Uterus (tissue), 4 donors: ENCODE results near the gene LCK. TPM values are rescaled to one million over a fixed set of nuclear protein-coding genes. Genes with fewer than 3 reads are reported as not detected.

Experiments used
- DNase-seq, 2 donors: peaks; one replicate each; pipeline ENCODE4 v3.0.0-alpha.2; 2019 to 2020
- H3K27ac ChIP-seq, 2 donors: fragments of 200-600 bp; sonication (generic); 1 replicate in 1 of 2; 2 replicates in 1 of 2; pipeline ENCODE4 v1.5.1; 2016 to 2018
- H3K27me3 ChIP-seq, 2 donors: fragments of 200-600 bp; sonication (generic); one replicate each; pipeline ENCODE4 v1.5.1; 2018 to 2019; ENCODE audit warnings: control low read depth in 1 of 2
- H3K36me3 ChIP-seq, 2 donors: fragments of 200-600 bp; sonication (generic); one replicate each; pipeline ENCODE4 v1.5.1; 2019; ENCODE audit warnings: control low read depth in 1 of 2
- H3K4me1 ChIP-seq, 2 donors: fragments of 200-600 bp; sonication (generic); one replicate each; pipeline ENCODE4 v1.5.1; 2018 to 2019; ENCODE audit warnings: control low read depth in 1 of 2
- H3K4me3 ChIP-seq, 2 donors: fragments of 200-600 bp; sonication (generic); 1 replicate in 1 of 2; 2 replicates in 1 of 2; pipeline ENCODE4 v1.5.1; 2018 to 2019; ENCODE audit warnings: mild to moderate bottlenecking in 1 of 2
- H3K9me3 ChIP-seq, 2 donors: fragments of 200-600 bp; sonication (generic); one replicate each; pipeline ENCODE4 v1.5.1; 2019; ENCODE audit warnings: control low read depth in 1 of 2
- POLR2A ChIP-seq, 2 donors: fragments of 450-650 bp; IDR thresholded peaks; one replicate each; pipeline ENCODE4 v1.6.1; 2016; ENCODE audit warnings: antibody characterized with exemption in 2 of 2, mild to moderate bottlenecking in 1 of 2, moderate library complexity in 1 of 2
- intact Hi-C: fragments of 100-400 bp; cut with DNase I; formaldehyde crosslinking; loops from one replicate; pipeline ENCODE4 v1.15.1; 2023; ENCODE audit warnings: low total_unique reads
- total RNA-seq, 4 donors: library from RNA; depleted of rRNA in 3 of 4; stranded (reverse); fragments of >200 nt in 3 of 4; gene quantifications; one replicate each; pipeline versions ENCODE4 v1.1.0 to v1.2.4, GENCODE V29; 2014 to 2023
- TF ChIP-seq, protein P1 (sequence below), 4 experiments: fragments of 200-600 bp in 2 of 4; fragments of 450-650 bp in 2 of 4; sonication (generic) in 2 of 4; IDR thresholded peaks; one replicate each; pipeline ENCODE4 v1.5.1; 2016 to 2019; ENCODE audit warnings: antibody characterized with exemption in 4 of 4, mild to moderate bottlenecking in 2 of 4, moderate library complexity in 1 of 4
- donor health status: DM: yes; HTN: yes; CAD: no.

Gene LCK
- total RNA-seq, 4 donors from 2014 or later, result 0.26 to 2.0 (median 1.4) TPM

GRCh38 chr1:32228771-32229170 lies 22.3 kb upstream of the LCK start:
- no peak overlapping the region for H3K4me3 ChIP-seq
- intact Hi-C loops, result no loop called here
- no peak overlapping the region for H3K27ac ChIP-seq
- TF ChIP-seq, protein P1, sequence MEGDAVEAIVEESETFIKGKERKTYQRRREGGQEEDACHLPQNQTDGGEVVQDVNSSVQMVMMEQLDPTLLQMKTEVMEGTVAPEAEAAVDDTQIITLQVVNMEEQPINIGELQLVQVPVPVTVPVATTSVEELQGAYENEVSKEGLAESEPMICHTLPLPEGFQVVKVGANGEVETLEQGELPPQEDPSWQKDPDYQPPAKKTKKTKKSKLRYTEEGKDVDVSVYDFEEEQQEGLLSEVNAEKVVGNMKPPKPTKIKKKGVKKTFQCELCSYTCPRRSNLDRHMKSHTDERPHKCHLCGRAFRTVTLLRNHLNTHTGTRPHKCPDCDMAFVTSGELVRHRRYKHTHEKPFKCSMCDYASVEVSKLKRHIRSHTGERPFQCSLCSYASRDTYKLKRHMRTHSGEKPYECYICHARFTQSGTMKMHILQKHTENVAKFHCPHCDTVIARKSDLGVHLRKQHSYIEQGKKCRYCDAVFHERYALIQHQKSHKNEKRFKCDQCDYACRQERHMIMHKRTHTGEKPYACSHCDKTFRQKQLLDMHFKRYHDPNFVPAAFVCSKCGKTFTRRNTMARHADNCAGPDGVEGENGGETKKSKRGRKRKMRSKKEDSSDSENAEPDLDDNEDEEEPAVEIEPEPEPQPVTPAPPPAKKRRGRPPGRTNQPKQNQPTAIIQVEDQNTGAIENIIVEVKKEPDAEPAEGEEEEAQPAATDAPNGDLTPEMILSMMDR (IDR thresholded peaks at IDR 0.05), result no peak
- TF ChIP-seq POLR2A (IDR thresholded peaks at IDR 0.05), result no peak
- H3K27me3 ChIP-seq, result no peaks in the 10 kb centered on the region
- DNase-seq, result no peak
- H3K36me3 ChIP-seq, result no peaks in the 10 kb centered on the region
- H3K9me3 ChIP-seq, result no peaks in the 10 kb centered on the region
- peaks cover 0 to 4% of the 10 kb centered on the region in 2 donors for H3K4me1 ChIP-seq

DNA sequence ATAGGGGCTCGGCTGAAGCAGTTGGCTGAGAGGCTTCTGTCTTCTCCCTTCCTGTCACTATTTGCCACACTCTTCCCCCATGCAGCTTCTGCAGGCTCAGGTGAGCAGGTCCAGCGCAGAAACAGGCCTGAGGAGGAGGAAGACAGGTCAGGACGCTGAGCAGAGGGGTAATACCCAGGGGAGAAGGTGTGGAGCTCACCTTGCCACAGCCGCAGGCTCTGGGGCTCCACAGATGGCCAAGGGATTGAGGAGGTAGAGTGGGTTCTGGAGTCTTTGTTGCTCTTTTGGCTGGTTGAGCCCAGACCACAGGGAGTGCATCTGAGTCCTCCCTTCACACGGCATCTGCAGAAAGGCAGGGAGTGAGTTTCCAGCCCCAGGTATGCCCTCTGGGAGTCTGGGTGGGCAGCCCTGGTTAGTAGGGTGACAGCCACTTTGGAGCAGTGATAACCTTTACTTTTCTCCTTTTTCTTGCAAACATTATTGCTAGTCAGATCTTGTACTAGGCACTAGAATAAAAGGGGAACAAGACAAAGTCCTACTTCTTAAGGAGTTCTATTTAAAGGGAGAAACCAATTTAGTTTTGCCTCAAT lies 19.1 kb upstream of the LCK start:
- H3K4me3 ChIP-seq, result no peak overlapping the region
- H3K27ac ChIP-seq, result no peak overlapping the region
- H3K4me1 ChIP-seq, result no peaks in the 10 kb centered on the region
- no peaks in the 10 kb centered on the region for H3K36me3 ChIP-seq
- DNase-seq, result no peak
- intact Hi-C loops, result no loop called here
- no peaks in the 10 kb centered on the region for H3K9me3 ChIP-seq
- no peaks in the 10 kb centered on the region for H3K27me3 ChIP-seq
- TF ChIP-seq POLR2A (IDR thresholded peaks at IDR 0.05), result no peak
- TF ChIP-seq, protein P1 (IDR thresholded peaks at IDR 0.05), result no peak

GRCh38 chr1:32232558-32233304 lies 18.3 kb upstream of the LCK start:
- intact Hi-C loops, result no loop called here
- H3K27me3 ChIP-seq, result no peaks in the 10 kb centered on the region
- TF ChIP-seq, protein P1 (IDR thresholded peaks at IDR 0.05), result no peak
- no peak for TF ChIP-seq POLR2A (IDR thresholded peaks at IDR 0.05)
- H3K27ac ChIP-seq, result no peak overlapping the region
- no peak overlapping the region for H3K4me3 ChIP-seq
- no peaks in the 10 kb centered on the region for H3K9me3 ChIP-seq
- H3K4me1 ChIP-seq, result no peaks in the 10 kb centered on the region
- DNase-seq, result no peak
- no peaks in the 10 kb centered on the region for H3K36me3 ChIP-seq

DNA sequence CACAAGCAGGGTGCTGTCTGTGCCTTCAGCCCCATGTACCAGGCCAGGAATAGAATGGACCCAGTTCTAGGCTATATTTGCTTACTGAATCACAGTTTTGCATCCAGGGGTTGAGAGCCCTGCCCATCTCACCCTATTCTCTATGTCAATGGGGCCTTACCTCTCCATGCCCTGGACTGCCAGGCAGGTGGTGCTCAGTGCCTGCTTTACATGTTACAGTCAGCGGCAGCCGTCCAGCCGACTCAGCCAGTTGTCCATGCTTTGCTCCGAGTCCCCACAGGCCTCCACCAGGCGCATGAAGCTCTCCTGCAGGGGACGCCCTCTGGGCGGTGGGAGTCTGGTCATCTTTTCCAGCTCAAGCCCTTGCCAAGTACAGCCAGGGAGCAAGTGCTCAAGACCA lies 16.3 kb upstream of the LCK start:
- Histone ChIP-seq H3K36me3 (no peaks in the 10 kb centered on the region), H3K9me3 (no peaks in the 10 kb centered on the region), H3K27me3 (no peaks in the 10 kb centered on the region), H3K27ac (no peak overlapping the region), H3K4me1 (peaks cover 0 to 6% of the 10 kb centered on the region in 2 donors), H3K4me3 (no peak overlapping the region)
- DNase-seq, result no peak
- TF ChIP-seq POLR2A (IDR thresholded peaks at IDR 0.05), result no peak
- TF ChIP-seq, protein P1 (IDR thresholded peaks at IDR 0.05), result no peak
- intact Hi-C loops, result no loop called here

DNA sequence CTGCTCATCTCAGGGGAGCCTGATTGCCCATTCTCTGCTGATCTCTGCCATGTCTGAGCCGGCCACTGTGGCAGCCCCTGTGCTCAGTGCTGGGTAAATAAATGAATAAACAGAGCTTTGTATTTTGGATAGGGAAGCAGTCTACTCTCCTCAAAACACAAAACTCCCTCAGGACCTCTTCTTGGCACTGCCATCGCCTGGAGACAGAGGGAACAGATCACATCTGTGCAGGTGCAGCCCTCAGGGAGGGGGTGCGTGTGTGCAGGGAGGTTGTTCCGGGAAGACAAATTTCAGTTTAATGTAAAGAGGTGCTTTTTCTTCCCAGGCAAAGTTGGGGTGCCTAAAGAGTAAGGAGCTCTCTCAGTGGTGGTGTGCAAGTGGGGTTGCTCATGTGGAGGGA lies 11.7 kb upstream of the LCK start:
- Histone ChIP-seq H3K4me1 (peaks cover 0 to 6% of the 10 kb centered on the region in 2 donors), H3K9me3 (no peaks in the 10 kb centered on the region), H3K36me3 (no peaks in the 10 kb centered on the region), H3K4me3 (no peak overlapping the region), H3K27ac (peak overlapping the region; percentile 79 to 85), H3K27me3 (no peaks in the 10 kb centered on the region)
- TF ChIP-seq, protein P1 (IDR thresholded peaks at IDR 0.05), result no peak
- no peak for TF ChIP-seq POLR2A (IDR thresholded peaks at IDR 0.05)
- no peak for DNase-seq
- intact Hi-C loops, result no loop called here
